DND-41 (cell line): ENCODE results near the gene ABCA2.

Experiments used
- ATAC-seq: fragments of 200-7000 bp; cut with Tn5 transposase; 3 replicates; pipeline ENCODE4 v1.9.1; 2021; ENCODE audit warnings: low read depth; ENCODE audit not compliant: insufficient read depth
- DNase-seq: peaks from one replicate; pipeline ENCODE4 v3.0.0-alpha.2; 2020
- H2AFZ ChIP-seq: 2 replicates; pipeline ENCODE4 v1.6.0; 2012; ENCODE audit warnings: low read depth, low read length
- H3K27ac ChIP-seq: 2 replicates; pipeline ENCODE4 v1.5.1; 2012; ENCODE audit warnings: low read length, inconsistent platforms
- H3K27me3 ChIP-seq: fragments of 200-600 bp; sonication (generic); 2 replicates; pipeline ENCODE4 v1.6.0; 2012; ENCODE audit warnings: low read length, mild to moderate bottlenecking, inconsistent platforms; ENCODE audit not compliant: insufficient read depth, poor library complexity
- H3K36me3 ChIP-seq: 2 replicates; pipeline ENCODE4 v1.5.1; 2012; ENCODE audit warnings: low read length, inconsistent platforms; ENCODE audit not compliant: insufficient read depth
- H3K4me1 ChIP-seq: 2 replicates; pipeline ENCODE4 v1.5.1; 2012; ENCODE audit warnings: mild to moderate bottlenecking, low read length; ENCODE audit not compliant: insufficient read depth
- H3K4me2 ChIP-seq: 2 replicates; pipeline ENCODE4 v1.6.0; 2012; ENCODE audit warnings: mild to moderate bottlenecking, moderate library complexity, low read length, inconsistent platforms; ENCODE audit not compliant: insufficient read depth
- H3K4me3 ChIP-seq, 2 experiments: fragments of 200-600 bp in 1 of 2; shearing (Covaris generic) in 1 of 2; 2 replicates each; pipeline ENCODE4 v1.5.1; 2012 to 2016; ENCODE audit warnings: inconsistent platforms in 2 of 2, low read length in 2 of 2, mild to moderate bottlenecking in 2 of 2, low read depth in 1 of 2, moderate library complexity in 1 of 2
- H3K79me2 ChIP-seq: 2 replicates; pipeline ENCODE4 v1.6.0; 2012; ENCODE audit warnings: low read length, inconsistent platforms; ENCODE audit not compliant: insufficient read depth
- H3K9ac ChIP-seq: 2 replicates; pipeline ENCODE4 v1.6.0; 2012; ENCODE audit warnings: low read depth, mild to moderate bottlenecking, inconsistent platforms, low read length, moderate library complexity
- H3K9me3 ChIP-seq: 2 replicates; pipeline ENCODE4 v1.5.1; 2012; ENCODE audit warnings: low read length, moderate library complexity, mild to moderate bottlenecking, inconsistent platforms; ENCODE audit not compliant: insufficient read depth, severe bottlenecking
- H4K20me1 ChIP-seq: 2 replicates; pipeline ENCODE4 v1.6.0; 2012; ENCODE audit warnings: low read length; ENCODE audit not compliant: insufficient read depth
- CTCF ChIP-seq: IDR thresholded peaks from 2 replicates; pipeline ENCODE4 v1.5.1; 2012; ENCODE audit warnings: borderline replicate concordance, low read length, moderate library complexity, mild to moderate bottlenecking; ENCODE audit not compliant: poor library complexity, severe bottlenecking; ENCODE audit errors: extremely low read depth
- EZH2 ChIP-seq: IDR thresholded peaks from 3 replicates; pipeline ENCODE4 v1.6.1; 2012; ENCODE audit warnings: borderline replicate concordance, low read depth, mild to moderate bottlenecking, moderate library complexity, low read length, inconsistent platforms; ENCODE audit not compliant: severe bottlenecking

ABCA2 gene

GRCh38 chr9:137026828-137027227 lies 1.2 kb downstream of the ABCA2 start:
- Histone ChIP-seq H3K36me3 (no peaks in the 10 kb centered on the region; the same call in 1 of the 2 replicates), H3K79me2 (no peaks in the 10 kb centered on the region), H3K9ac (peak overlapping the region; percentile 60; the same call in 1 of the 2 replicates), H4K20me1 (peaks cover 8% of the 10 kb centered on the region), H3K9me3 (no peaks in the 10 kb centered on the region), H3K4me2 (peak overlapping the region; percentile 100), H3K4me3 (peak overlapping the region in 1 of 2 experiments; percentile 76; a peak in 2 of 4 replicates), H3K27me3 (no peaks in the 10 kb centered on the region), H3K4me1 (peaks cover 28% of the 10 kb centered on the region), H2AFZ (no peak overlapping the region), H3K27ac (no peak overlapping the region)
- no peak for DNase-seq
- no peak for ATAC-seq
- TF ChIP-seq EZH2 (no peak), CTCF (no peak)

- Histone ChIP-seq H3K27ac (no peak overlapping the region), H3K9me3 (no peaks in the 10 kb centered on the region), H3K27me3 (no peaks in the 10 kb centered on the region), H2AFZ (no peak overlapping the region), H3K4me2 (peak overlapping the region; percentile 100; the same call in 1 of the 2 replicates), H3K4me3 (0 out of 4 replicates have a peak overlapping the region, but pooled peaks of 1 of the 2 experiments have one; percentile 25), H3K9ac (peak overlapping the region; percentile 60; the same call in 1 of the 2 replicates), H3K36me3 (no peaks in the 10 kb centered on the region; the same call in 1 of the 2 replicates), H4K20me1 (peaks cover 8% of the 10 kb centered on the region), H3K79me2 (no peaks in the 10 kb centered on the region), H3K4me1 (peaks cover 28% of the 10 kb centered on the region)
- ATAC-seq: no peak
- TF ChIP-seq EZH2: no peak
- no peak for DNase-seq
Measured at GRCh38 chr9:137026384-137026783, 1.7 kb downstream of the ABCA2 start.

GRCh38 chr9:137025517-137025966 lies 2.5 kb downstream of the ABCA2 start:
- H3K9me3 ChIP-seq: no peaks in the 10 kb centered on the region
- peaks cover 8% of the 10 kb centered on the region for H4K20me1 ChIP-seq
- no peaks in the 10 kb centered on the region; the same call in 1 of the 2 replicates for H3K36me3 ChIP-seq
- H3K9ac ChIP-seq: no peak overlapping the region
- no peak for ATAC-seq
- H3K4me3 ChIP-seq: no peak overlapping the region
- no peak for DNase-seq
- no peak overlapping the region for H2AFZ ChIP-seq
- H3K79me2 ChIP-seq: no peaks in the 10 kb centered on the region
- no peak overlapping the region for H3K4me2 ChIP-seq
- no peaks in the 10 kb centered on the region for H3K27me3 ChIP-seq
- TF ChIP-seq CTCF: no peak
- TF ChIP-seq EZH2: no peak
- peaks cover 28% of the 10 kb centered on the region for H3K4me1 ChIP-seq
- H3K27ac ChIP-seq: no peak overlapping the region

- no peaks in the 10 kb centered on the region; the same call in 1 of the 2 replicates for H3K36me3 ChIP-seq
- H3K79me2 ChIP-seq: no peaks in the 10 kb centered on the region
- no peaks in the 10 kb centered on the region for H4K20me1 ChIP-seq
- no peak for ATAC-seq
- no peak overlapping the region for H3K4me2 ChIP-seq
- no peaks in the 10 kb centered on the region for H3K27me3 ChIP-seq
- no peak overlapping the region for H2AFZ ChIP-seq
- no peak overlapping the region for H3K4me3 ChIP-seq
- H3K9ac ChIP-seq: no peak overlapping the region
- peaks cover 18% of the 10 kb centered on the region for H3K4me1 ChIP-seq
- H3K9me3 ChIP-seq: no peaks in the 10 kb centered on the region
- no peak for TF ChIP-seq EZH2
- TF ChIP-seq CTCF: no peak
- DNase-seq: no peak
- no peak overlapping the region for H3K27ac ChIP-seq
Measured at GRCh38 chr9:137023583-137023991, 4.5 kb downstream of the ABCA2 start.
